Lower leg skin (tissue), 4 donors: ENCODE results near the gene MRPS16. TPM values are rescaled to one million over a fixed set of nuclear protein-coding genes. Genes with fewer than 3 reads are reported as not detected.

ENCODE experiments used
- DNase-seq, 2 donors: peaks; one replicate each; pipeline ENCODE4 v3.0.0-alpha.2; 2019; ENCODE audit warnings: low spot score in 2 of 2
- H3K4me3 ChIP-seq: fragments of 200-600 bp; sonication (generic); 2 replicates; pipeline ENCODE4 v1.5.1; 2017; ENCODE audit warnings: mild to moderate bottlenecking, low read depth; ENCODE audit not compliant: poor library complexity, severe bottlenecking
- POLR2A ChIP-seq, 2 donors: fragments of 450-650 bp; IDR thresholded peaks; one replicate each; pipeline ENCODE4 v1.6.1; 2016 to 2017; ENCODE audit warnings: antibody characterized with exemption in 2 of 2, mild to moderate bottlenecking in 1 of 2, moderate library complexity in 1 of 2
- WGBS, 2 donors: methylation state at CpG; one replicate each; pipeline ENCODE4 v1.1.5; 2018; 5-methylcytosine and 5-hydroxymethylcytosine counted together
- intact Hi-C: fragments of 100-400 bp; cut with DNase I; formaldehyde crosslinking; loops from one replicate; pipeline ENCODE4 v1.15.0; 2023; ENCODE audit warnings: low total_unique reads
- total RNA-seq, 4 donors: library from RNA; depleted of rRNA; stranded (reverse); fragments of >200 nt; gene quantifications; one replicate each; pipeline ENCODE4 v1.1.0, GENCODE V29; 2016
- TF ChIP-seq, protein P1 (sequence below), 3 donors: fragments of 450-650 bp; IDR thresholded peaks; one replicate each; pipeline ENCODE4 v1.5.1; 2016; ENCODE audit warnings: antibody characterized with exemption in 3 of 3, mild to moderate bottlenecking in 3 of 3, moderate library complexity in 2 of 3

Gene MRPS16
- total RNA-seq, 4 donors from 2014 or later = 25.3 to 43.3 (median 40.0) TPM

GRCh38 chr10:73205890-73206289 lies 46.6 kb downstream of the MRPS16 start:
- no peak overlapping the region for H3K4me3 ChIP-seq
- 100% methylated on average over 1 of the region's 1 CpG for WGBS, 2 donors
- no peak for DNase-seq
- TF ChIP-seq, protein P1, sequence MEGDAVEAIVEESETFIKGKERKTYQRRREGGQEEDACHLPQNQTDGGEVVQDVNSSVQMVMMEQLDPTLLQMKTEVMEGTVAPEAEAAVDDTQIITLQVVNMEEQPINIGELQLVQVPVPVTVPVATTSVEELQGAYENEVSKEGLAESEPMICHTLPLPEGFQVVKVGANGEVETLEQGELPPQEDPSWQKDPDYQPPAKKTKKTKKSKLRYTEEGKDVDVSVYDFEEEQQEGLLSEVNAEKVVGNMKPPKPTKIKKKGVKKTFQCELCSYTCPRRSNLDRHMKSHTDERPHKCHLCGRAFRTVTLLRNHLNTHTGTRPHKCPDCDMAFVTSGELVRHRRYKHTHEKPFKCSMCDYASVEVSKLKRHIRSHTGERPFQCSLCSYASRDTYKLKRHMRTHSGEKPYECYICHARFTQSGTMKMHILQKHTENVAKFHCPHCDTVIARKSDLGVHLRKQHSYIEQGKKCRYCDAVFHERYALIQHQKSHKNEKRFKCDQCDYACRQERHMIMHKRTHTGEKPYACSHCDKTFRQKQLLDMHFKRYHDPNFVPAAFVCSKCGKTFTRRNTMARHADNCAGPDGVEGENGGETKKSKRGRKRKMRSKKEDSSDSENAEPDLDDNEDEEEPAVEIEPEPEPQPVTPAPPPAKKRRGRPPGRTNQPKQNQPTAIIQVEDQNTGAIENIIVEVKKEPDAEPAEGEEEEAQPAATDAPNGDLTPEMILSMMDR (IDR thresholded peaks at IDR 0.05) = no peak
- no peak for TF ChIP-seq POLR2A (IDR thresholded peaks at IDR 0.05)
- intact Hi-C loops = no loop called here

DNA sequence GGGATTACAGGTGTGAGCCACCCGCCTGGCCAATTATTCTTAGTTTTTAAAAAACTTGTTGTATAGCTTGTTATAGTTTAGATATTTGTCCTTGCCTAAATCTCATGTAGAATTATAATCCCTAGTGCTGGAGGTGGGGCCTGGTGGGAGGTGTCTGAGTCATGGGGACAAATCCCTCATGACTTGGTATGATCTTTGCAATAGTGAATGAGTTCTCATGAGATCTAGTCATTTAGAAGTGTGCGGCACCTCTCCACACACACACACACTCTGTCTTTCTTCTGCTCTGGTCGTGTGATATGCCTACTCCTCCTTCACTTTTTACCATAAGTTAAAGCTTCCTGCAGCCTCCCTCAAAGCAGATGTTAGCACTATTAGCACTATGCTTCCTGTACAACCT lies 47.4 kb downstream of the MRPS16 start:
- intact Hi-C loops = no loop called here
- 88 to 94% methylated on average over 3 of the region's 3 CpGs for WGBS, 2 donors
- no peak for DNase-seq
- TF ChIP-seq, protein P1 (IDR thresholded peaks at IDR 0.05) = no peak
- TF ChIP-seq POLR2A (IDR thresholded peaks at IDR 0.05) = no peak
- H3K4me3 ChIP-seq = no peak overlapping the region

Other genes starting within 250 kb of the MRPS16 start
- 10 to 100 TPM; 14.3 to 29.5 (median 20.5) TPM for gene P4HA1, start 155.8 kb downstream of the MRPS16 start, total RNA-seq
- gene NUDT13, start 142.2 kb downstream of the MRPS16 start, total RNA-seq = 1 to 10 TPM; 1.3 to 3.6 (median 2.9) TPM
- 10 to 100 TPM; 29.8 to 35.4 (median 31.3) TPM for gene ECD, start 84.6 kb downstream of the MRPS16 start, total RNA-seq
- gene FAM149B1, start 84.5 kb downstream of the MRPS16 start, total RNA-seq = 10 to 100 TPM; 12.4 to 21.7 (median 16.3) TPM
- gene DNAJC9, start 5.4 kb downstream of the MRPS16 start, total RNA-seq = 10 to 100 TPM; 10.5 to 19.9 (median 17.4) TPM
- 1 to 10 TPM in 3 of 4 donors, under 1 TPM in 1; 0.94 to 7.0 (median 1.8) TPM for gene CFAP70, start 106.2 kb upstream of the MRPS16 start, total RNA-seq
- 100 to 1,000 TPM in 2 of 4 donors, 10 to 100 TPM in 2; 73.7 to 104 (median 98.8) TPM for gene ANXA7, start 161.4 kb upstream of the MRPS16 start, total RNA-seq
- gene MSS51, start 180.9 kb upstream of the MRPS16 start, total RNA-seq = 1 to 10 TPM in 2 of 4 donors, under 1 TPM in 2; 0.38 to 2.2 (median 0.86) TPM
- gene PPP3CB, start 243.4 kb upstream of the MRPS16 start, total RNA-seq = 10 to 100 TPM; 19.8 to 25.1 (median 24.1) TPM